GM04503 (cell line): ENCODE measurements around the gene AZU1.

Experiments
- DNase-seq: peaks from one replicate; pipeline ENCODE4 v3.0.0-alpha.2; 2012; ENCODE audit warnings: low read depth

AZU1 gene

GRCh38 chr19:827710-828321 lies at the start of gene AZU1:
TSS of gene AZU1 (plus strand) at chr19:827837. CDS start at chr19:827847, 10 bp downstream.
- DNase-seq: no peak

GRCh38 chr19:778910-779653 lies 48.6 kb upstream of the AZU1 start:
- peak; percentile 95 for DNase-seq

GRCh38 chr19:780935-781334 lies 46.7 kb upstream of the AZU1 start:
- DNase-seq: no peak

- no peak for DNase-seq
Measured at GRCh38 chr19:781800-782184, 45.8 kb upstream of the AZU1 start.

- DNase-seq: peak; percentile 70
Measured at GRCh38 chr19:782185-782877, 45.3 kb upstream of the AZU1 start.

- DNase-seq: no peak
Measured at GRCh38 chr19:782878-783668, 44.6 kb upstream of the AZU1 start.

GRCh38 chr19:784541-784940 lies 43.1 kb upstream of the AZU1 start:
- DNase-seq: no peak

- no peak for DNase-seq
Measured at GRCh38 chr19:787536-787935, 40.1 kb upstream of the AZU1 start.

GRCh38 chr19:788686-788982 lies 39.0 kb upstream of the AZU1 start:
- DNase-seq: no peak

- no peak for DNase-seq
Measured at GRCh38 chr19:788983-789700, 38.5 kb upstream of the AZU1 start.

- no peak for DNase-seq
Measured at GRCh38 chr19:789701-790060, 38.0 kb upstream of the AZU1 start.

- no peak for DNase-seq
Measured at GRCh38 chr19:791007-791566, 36.5 kb upstream of the AZU1 start.

GRCh38 chr19:791567-792305 lies 35.9 kb upstream of the AZU1 start:
- DNase-seq: no peak

- no peak for DNase-seq
Measured at GRCh38 chr19:792306-792885, 35.2 kb upstream of the AZU1 start.

- DNase-seq: no peak
Measured at GRCh38 chr19:793806-794205, 33.8 kb upstream of the AZU1 start.

- DNase-seq: no peak
Measured at GRCh38 chr19:795073-795611, 32.5 kb upstream of the AZU1 start.

GRCh38 chr19:795691-796581 lies 31.7 kb upstream of the AZU1 start:
- no peak for DNase-seq

- DNase-seq: peak; percentile 97
Measured at GRCh38 chr19:796692-797527, 30.7 kb upstream of the AZU1 start, which contains the start of gene PTBP1. TSS of gene PTBP1 (plus strand) at chr19:797452. CDS start at chr19:797498, 46 bp downstream.
